Type B pancreatic cell (in vitro differentiated cells): Measurements from ENCODE around the gene ITGB1BP1. TPM values are rescaled to one million over a fixed set of nuclear protein-coding genes. Genes with fewer than 3 reads are reported as not detected.

Source experiments
- DNase-seq: peaks from one replicate; pipeline ENCODE4 v3.0.0; 2021; ENCODE audit warnings: mixed read lengths; ENCODE audit not compliant: unreplicated experiment; ENCODE audit errors: extremely low spot score
- H3K27ac Mint-ChIP-seq: 2 replicates; pipeline ENCODE4 v1.8.0; 2021; ENCODE audit warnings: mild to moderate bottlenecking, mixed read lengths
- H3K27me3 Mint-ChIP-seq: 2 replicates; pipeline ENCODE4 v1.8.0; 2021; ENCODE audit warnings: mixed read lengths
- H3K36me3 Mint-ChIP-seq: 2 replicates; pipeline ENCODE4 v1.8.0; 2021; ENCODE audit warnings: mixed read lengths
- H3K4me1 Mint-ChIP-seq: one replicate; pipeline ENCODE4 v1.8.0; 2021; ENCODE audit warnings: mixed read lengths; ENCODE audit not compliant: unreplicated experiment
- H3K4me3 Mint-ChIP-seq: 2 replicates; pipeline ENCODE4 v1.8.0; 2021; ENCODE audit warnings: mild to moderate bottlenecking, mixed read lengths
- H3K9me3 Mint-ChIP-seq: 2 replicates; pipeline ENCODE4 v1.8.0; 2021; ENCODE audit warnings: mixed read lengths
- CTCF ChIP-seq: fragments of 200-600 bp; sonication (generic); conservative IDR thresholded peaks from 2 replicates; pipeline ENCODE4 v1.5.0; 2021; ENCODE audit warnings: antibody characterized with exemption, mild to moderate bottlenecking
- total RNA-seq: library from RNA; stranded (reverse); gene quantifications from 2 replicates; pipeline ENCODE4 v1.2.1, GENCODE V29; 2021; ENCODE audit warnings: low replicate concordance

Gene ITGB1BP1
- total RNA-seq, 1 donor from 2014 or later: 57.2 TPM

- Mint-ChIP-seq H3K36me3 (peaks cover 35% of the 10 kb centered on the region), H3K27ac (peak overlapping the region; percentile 59), H3K4me3 (no peak overlapping the region), H3K9me3 (no peaks in the 10 kb centered on the region), H3K4me1 (peaks cover 16% of the 10 kb centered on the region), H3K27me3 (no peaks in the 10 kb centered on the region)
- DNase-seq: no peak
- no peak for TF ChIP-seq CTCF
These were observed 57.8 kb downstream of the ITGB1BP1 start for GRCh38 chr2:9365498-9366019.

GRCh38 chr2:9364791-9365497, 58.4 kb downstream of the ITGB1BP1 start:
- H3K9me3 Mint-ChIP-seq: no peaks in the 10 kb centered on the region
- H3K4me1 Mint-ChIP-seq: peaks cover 11% of the 10 kb centered on the region
- H3K27me3 Mint-ChIP-seq: no peaks in the 10 kb centered on the region
- no peak for TF ChIP-seq CTCF
- H3K27ac Mint-ChIP-seq: peak overlapping the region; percentile 59
- no peak overlapping the region for H3K4me3 Mint-ChIP-seq
- no peak for DNase-seq
- H3K36me3 Mint-ChIP-seq: peaks cover 39% of the 10 kb centered on the region

- no peaks in the 10 kb centered on the region for H3K27me3 Mint-ChIP-seq
- H3K36me3 Mint-ChIP-seq: peaks cover 40% of the 10 kb centered on the region
- no peaks in the 10 kb centered on the region for H3K9me3 Mint-ChIP-seq
- no peak for DNase-seq
- no peak for TF ChIP-seq CTCF
- no peak overlapping the region for H3K4me3 Mint-ChIP-seq
- no peak overlapping the region for H3K27ac Mint-ChIP-seq
- H3K4me1 Mint-ChIP-seq: peaks cover 11% of the 10 kb centered on the region
These were observed 59.0 kb downstream of the ITGB1BP1 start for GRCh38 chr2:9364373-9364772.

- peaks cover 16% of the 10 kb centered on the region for H3K4me1 Mint-ChIP-seq
- DNase-seq: no peak
- no peaks in the 10 kb centered on the region for H3K9me3 Mint-ChIP-seq
- H3K36me3 Mint-ChIP-seq: peaks cover 46% of the 10 kb centered on the region
- no peak for TF ChIP-seq CTCF
- H3K4me3 Mint-ChIP-seq: no peak overlapping the region
- H3K27me3 Mint-ChIP-seq: no peaks in the 10 kb centered on the region
- H3K27ac Mint-ChIP-seq: no peak overlapping the region
These were observed 62.6 kb downstream of the ITGB1BP1 start for GRCh38 chr2:9360701-9361100.

DNA sequence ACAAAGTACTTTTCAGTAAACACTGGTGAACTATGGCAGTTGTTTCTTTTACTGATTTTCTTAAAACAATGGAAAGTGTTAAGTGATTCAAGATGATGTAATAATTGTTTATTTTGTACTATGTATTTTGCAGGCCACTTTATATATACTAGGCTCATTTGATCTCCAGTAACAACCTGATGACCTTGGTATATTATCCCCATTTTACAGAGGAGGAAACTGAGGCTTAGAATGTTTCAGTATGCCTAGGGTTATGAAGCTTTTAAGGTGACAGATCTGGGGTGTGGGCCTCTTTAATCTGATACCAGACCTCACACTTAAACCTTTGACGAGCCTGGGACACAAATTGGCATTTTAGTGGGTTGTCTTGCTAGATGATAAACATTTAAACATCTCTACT, 63.2 kb downstream of the ITGB1BP1 start:
- Mint-ChIP-seq H3K27ac (no peak overlapping the region), H3K9me3 (no peaks in the 10 kb centered on the region), H3K36me3 (peaks cover 41% of the 10 kb centered on the region), H3K4me3 (no peak overlapping the region), H3K27me3 (no peaks in the 10 kb centered on the region), H3K4me1 (peaks cover 11% of the 10 kb centered on the region)
- DNase-seq: no peak
- no peak for TF ChIP-seq CTCF
